M059J (cell line): ENCODE results near the gene DGKI. TPM values are rescaled to one million over a fixed set of nuclear protein-coding genes. Genes with fewer than 3 reads are reported as not detected.

Source experiments
- DNase-seq: peaks from one replicate; pipeline ENCODE4 v3.0.0-alpha.2; 2012; ENCODE audit warnings: low read depth
- total RNA-seq: library from RNA; depleted of rRNA; stranded (reverse); fragments of >200 nt; shearing (Covaris generic); gene quantifications from 2 replicates; pipeline ENCODE4 v1.2.3, GENCODE V29; 2014

Gene DGKI
- total RNA-seq, 1 experiment from 2014 or later = 1.1 TPM

DNA sequence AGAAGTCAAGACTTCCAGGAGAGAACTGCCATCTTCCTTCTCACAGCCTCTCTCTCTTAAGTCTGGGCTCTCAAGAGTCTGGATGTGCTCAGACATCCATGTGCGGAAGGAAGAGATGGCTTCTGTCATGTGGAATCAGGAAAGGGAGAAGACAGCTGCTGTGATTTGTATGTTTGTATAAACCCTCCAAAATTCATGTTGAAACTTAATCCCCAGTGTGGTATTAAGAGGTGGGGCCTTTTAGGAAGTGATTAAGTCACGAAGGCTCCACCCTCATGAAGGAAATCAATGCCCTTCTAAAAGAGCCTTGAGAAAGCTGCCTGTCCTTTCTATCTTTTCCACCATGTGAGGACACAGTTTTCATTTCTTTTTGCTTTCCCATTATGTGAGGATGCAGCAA lies 429.3 kb downstream of the DGKI start:
- no peak for DNase-seq

DNA sequence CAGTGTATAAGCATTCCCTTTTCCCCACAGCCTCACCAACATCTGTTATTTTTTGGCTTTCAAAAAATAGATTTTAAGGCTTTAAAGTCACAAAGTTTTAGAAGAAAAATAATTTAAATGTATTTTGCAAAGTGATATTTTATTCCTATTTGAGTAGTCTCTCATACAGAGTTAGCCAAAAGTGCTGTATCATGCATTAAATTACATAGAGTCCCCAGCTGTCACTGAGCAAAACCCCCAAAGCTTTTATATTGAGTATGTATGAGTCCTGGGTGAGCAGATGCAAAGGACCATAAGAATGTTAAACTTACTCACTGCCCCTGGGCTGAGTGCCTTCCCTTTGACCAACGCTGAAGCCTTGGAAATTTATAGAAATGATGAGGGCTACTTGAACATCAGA lies 432.9 kb downstream of the DGKI start:
- DNase-seq = no peak

DNA sequence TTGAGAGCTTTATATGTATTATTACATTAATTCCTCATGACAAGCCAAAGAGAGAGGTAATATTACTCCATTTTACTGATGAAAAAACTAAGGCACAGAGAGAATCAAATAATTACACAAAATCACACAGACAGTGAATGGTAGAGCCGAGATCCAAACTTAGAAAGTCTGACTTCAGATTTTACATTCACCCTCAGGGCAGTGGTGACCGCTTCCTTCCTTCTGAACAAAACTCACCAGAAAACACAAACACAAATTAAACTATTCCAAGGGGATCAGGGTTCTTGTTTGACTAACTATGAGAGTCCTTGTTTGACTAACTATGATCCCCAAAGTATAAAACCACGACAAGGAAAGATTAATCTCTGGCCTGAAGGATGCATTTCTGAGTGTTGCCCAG lies 435.3 kb downstream of the DGKI start:
- DNase-seq = peak; percentile 50

DNA sequence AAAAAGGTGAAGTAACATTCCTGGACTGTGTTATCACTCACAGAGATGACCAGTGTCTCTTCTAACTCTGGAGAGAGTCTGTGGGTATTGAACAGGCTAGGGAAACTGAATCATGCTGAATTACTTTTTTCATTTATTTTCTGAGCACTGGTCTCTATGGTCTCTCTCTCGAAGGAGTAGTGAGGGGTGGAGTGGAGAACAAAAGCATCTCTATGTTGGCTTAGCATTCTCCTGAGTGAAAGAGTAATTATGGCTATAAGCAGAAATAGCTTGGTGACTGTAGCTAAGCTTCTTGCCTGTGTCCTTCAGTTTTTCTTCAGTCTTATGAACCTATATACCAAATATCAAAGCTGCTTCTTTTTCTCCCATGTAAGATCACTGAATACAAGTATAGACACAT lies 438.6 kb downstream of the DGKI start:
- no peak for DNase-seq

DNA sequence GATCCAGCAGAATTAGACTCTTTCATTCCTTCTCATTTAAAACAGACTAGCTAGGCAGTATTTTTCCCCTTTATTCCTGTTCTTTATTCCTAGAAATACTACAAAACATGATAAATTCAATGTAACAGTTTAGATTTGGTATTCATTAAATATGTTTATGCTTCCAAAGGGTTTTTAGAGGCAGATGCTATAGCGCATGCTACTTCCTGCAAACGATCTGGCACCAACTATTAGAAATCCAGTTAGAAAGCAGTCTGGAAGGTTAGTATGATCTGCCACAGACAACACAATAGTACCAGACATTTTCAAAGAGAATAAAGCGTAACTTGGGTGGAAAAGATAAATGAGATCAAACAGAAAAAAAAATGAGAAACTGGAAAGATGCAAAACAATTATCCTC lies 439.7 kb downstream of the DGKI start:
- no peak for DNase-seq

DNA sequence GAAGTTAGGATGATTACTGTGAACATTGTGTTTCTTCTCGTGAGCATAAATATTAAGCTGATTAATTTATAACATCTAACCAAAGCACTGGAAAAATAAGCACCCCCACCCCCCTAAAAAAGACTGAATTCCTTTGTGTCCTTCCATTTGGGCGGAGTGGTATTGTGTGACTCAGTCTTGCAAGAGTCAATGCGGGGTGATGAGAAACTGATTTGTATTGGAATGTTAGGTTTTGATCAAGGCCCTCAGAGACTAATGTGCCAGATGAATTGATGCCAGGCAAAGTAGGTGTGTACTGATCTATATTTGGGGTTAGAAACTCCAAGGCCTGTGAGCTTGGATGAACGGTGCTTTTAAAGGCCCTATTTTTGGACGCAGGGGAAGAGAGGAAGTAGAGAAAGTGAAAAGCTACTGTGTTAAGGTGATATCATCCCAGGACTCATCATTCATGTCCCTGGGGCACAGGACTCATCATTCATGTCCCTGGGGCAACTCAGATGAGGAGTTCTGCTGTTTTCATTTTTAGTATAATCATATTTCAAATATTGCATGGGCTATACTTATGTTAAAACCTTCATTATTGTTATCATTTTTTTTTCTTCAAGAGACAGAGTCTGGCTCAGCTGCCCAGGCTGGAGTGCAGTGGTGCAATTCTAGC lies 442.0 kb downstream of the DGKI start:
- no peak for DNase-seq

DNA sequence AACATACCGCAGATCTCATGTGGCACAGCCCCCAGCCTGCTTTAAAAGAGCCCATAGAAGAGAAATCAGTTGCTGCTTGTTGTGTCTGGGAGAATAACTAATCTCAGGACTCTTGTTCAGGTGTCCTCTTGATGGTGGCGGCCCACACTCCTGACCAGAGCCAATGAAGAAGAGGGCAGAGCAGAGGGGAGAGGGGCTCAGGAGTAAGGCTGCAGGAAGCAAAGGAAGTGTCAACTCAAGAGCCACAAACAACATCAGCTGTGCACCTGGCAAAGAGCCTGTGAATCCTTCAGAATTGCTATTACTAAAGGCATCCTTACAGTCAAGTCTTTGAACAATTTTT lies 443.4 kb downstream of the DGKI start:
- no peak for DNase-seq

DNA sequence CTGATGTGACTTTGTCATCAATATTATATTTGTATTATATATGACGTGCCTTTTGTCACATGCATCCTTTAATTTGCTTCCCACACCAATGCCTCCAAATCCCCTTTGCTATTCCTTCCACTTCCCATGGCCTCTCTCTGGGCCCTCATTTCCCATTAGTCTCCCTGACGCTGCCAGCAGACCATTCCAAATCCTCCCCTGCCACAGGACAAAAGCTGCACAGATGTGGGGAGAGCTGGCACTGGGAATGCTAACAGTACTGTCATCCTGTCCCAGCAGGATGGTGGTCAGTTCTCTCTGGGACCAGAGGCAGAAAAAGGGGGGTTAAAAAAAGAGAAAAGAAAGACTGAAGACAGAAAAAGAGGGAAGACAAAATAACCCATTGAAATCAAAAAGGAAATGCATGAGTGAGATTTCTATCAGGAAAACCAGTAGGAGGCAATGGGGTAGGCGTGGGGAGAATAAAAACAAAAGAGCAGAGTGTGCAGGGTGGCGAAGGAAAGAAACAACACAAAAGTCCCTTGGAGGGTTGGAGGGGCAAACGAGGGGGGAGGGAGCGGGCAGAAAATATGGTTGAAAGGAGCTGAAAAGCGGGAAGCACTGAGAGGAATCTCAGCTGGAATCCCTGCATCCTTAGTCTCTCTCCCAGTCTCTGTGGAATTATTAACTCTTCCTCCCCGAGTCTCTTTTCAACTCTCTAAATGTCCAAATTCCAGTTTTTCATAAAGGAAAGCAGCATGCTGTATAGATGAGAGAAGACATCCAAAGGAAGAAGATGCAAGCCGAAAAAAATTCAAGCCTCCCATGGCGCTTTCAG lies 444.0 kb downstream of the DGKI start:
- DNase-seq = no peak

DNA sequence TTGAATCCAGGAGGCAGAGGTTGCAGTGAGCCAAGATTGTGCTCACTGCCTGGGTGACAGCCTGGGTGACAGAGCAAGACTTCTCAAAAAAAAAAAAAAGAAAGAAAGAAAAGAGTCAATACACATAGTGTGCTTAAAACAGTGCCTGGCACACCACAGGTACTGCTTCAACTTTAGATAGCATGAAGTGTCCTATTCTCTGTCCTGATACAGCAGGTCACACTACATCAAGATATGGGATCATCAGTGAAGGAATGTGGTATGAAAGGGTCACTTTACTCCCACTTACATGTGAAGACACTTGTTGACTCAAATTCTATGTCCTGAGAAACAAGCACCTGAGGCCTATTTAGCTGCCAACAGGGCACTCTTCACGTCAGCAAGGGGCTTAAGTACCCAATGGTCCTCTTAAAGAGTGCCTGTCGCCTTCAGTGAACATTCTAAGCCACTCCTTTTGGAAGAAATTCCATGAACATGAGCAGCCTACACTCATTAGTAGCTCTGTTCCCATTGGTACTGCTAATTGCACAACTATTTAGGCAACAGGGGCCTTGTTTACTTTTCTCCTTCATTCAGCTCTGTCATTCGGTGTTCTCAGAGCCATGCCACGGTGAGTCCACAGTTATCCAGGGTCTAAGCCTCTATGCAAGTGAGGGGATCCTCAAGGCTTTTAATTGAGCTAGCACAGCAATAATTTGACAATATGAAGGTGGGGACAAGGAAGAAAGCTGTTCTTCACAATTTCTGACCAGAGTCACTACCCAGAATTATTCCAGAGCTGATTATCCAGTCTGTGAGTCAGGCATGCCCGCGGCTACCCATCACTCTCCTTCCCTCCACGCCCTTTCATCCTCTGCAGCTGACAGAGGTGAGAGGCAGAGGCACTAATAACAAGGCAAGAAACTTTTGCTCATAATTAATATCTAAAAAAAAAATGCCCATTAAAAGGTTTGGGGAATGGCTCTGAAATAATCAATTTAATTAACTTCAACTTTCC lies 446.6 kb downstream of the DGKI start:
- peak; percentile 56 for DNase-seq

DNA sequence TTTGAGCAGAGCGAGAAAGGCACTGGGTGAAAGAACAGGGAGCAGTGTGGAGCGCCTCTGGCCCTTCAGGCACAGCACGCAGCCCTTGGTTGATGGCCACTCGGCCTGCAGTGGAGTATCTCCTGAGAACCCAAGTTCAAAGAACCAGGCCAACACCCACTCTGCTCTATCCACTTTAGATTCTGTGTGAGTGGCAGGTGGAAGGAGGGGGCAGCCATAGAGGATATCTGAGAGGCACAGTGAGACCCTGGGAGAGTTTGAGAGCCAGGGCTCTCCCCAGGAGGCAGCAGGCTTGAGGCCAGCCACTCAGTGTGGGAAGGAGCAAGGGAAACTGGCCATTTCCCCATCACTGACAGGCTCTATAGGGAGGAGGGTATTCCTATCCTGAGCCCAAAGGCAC lies 450.7 kb downstream of the DGKI start:
- no peak for DNase-seq

DNA sequence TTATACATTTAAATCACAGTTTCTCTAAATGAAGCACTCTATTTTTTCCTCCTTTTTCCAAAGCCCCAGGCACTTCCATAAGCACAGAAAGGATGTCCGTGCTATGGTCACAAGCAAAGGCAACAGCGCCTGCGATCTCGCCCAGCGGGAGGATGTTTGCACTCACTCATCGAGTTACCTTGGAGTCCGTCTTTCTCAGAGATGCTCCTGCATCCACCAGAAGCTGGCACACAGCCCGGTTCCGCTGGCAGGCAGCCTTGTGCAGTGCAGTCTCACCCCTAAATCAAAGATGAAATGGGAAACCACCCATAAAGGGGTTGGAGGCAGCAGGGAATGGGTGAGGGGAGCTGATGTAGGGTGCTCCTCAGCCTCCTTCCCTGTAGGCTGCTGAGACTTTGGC lies 451.4 kb downstream of the DGKI start:
- no peak for DNase-seq

DNA sequence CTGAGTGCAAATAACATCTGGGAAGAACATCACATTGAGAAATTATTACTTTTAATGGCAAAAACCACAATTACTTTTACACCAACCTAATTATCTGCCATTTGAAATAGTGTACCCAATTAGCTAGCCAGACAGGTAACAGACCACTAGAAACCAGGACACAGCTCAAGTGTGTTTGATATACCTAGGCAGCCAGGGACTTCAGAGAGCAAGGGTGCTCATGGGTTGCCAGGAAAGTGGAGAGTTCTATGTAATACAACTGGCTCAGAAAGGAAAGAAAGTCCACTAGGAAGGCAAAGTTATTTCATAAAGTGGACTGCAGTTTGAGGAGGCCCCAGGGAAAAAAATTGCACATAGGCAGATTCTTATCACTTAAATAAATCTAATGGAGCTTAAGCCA lies 453.2 kb downstream of the DGKI start:
- DNase-seq = no peak

DNA sequence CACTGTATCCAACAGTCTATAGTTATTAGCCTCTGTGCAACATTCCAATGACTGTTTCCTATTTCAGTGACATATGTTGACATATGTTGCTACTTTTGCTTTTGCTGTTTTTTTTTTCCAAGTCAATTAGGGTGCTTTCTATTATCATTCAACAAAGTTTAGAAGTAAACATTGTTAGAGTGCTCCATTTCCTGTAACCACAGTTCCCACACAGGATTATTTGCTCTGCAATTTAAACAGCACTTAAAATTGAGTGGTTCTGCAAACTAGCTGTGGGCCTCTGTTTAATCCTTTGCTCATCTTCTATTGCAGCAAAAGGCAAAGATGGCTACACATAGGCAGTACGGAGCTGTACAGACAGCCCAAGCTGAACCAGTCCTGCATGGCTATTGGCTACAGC lies 456.7 kb downstream of the DGKI start:
- DNase-seq = peak; percentile 6

DNA sequence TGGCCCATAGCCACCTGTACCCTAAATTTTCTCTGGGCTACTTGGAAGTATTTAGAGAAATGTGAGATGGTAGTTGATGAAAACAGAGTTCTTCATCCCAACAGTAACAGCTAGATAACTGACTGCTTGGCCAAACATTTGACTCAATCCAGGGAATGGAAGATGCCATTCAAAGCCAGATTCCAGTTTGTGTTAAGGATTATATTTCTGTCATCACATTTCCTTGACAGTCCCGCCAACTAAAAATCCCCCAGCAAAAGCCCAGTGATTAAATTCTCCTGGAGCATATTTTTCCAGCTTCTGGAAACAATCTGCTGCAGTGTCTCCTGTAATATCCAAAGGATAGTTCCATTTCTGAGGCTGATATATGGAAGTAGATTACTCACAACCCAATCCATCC lies 457.9 kb downstream of the DGKI start:
- DNase-seq = no peak

DNA sequence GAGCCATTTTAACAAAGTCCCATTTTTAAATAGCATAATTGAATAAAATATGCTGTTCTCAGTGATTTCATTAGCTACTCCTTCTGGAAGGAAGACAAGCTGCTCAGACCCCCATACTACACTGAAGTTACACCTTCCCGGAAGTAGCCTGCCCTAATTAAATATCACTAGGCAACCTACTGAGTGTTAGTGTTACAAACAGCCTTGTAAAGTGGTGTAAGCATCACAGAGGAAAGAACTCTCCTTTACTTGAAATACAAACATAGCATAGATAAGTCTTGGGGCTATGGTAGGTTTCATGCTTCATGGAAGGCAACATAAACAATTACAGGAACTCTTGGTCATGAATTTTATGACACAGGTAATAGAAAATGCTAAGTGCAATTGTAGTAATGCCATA lies 459.8 kb downstream of the DGKI start:
- DNase-seq = peak; percentile 53

DNA sequence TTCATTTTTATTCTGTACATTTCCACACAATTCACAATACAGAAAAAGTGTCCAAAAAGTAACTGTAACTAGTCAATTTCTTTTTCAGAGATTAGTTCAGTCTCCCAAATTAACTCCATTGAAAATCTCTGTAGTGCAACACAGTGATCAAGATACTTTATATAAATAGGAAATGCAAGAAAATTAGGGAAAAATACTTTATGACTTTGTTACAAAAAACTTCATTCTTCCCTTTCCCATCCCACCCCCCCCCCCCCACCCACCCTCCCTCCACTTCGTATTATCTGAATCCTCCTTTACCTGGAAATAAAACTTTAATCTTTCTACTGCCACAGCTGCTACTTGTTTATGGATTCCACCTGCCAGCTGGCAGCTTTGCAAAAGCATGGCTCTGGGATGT lies 465.7 kb downstream of the DGKI start:
- no peak for DNase-seq

DNA sequence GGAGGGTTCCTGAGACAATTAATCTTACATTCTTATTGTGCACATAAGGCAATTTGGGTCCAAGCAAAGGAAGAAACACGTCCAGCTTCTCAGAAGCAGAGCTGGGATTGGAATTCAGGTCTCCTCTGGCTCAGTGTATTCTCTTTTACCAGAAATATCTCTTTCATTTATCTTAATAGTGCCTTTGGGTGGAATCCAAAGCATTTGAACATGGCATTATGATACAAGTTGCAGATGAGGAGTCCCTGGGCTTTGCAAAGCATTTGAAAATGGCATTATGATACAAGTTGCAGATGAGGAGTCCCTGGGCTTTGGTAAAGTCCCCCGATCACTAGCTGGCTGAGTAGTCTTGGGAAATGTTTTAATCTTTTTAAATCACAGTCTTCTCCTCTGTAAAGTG lies 473.3 kb downstream of the DGKI start:
- DNase-seq = no peak

DNA sequence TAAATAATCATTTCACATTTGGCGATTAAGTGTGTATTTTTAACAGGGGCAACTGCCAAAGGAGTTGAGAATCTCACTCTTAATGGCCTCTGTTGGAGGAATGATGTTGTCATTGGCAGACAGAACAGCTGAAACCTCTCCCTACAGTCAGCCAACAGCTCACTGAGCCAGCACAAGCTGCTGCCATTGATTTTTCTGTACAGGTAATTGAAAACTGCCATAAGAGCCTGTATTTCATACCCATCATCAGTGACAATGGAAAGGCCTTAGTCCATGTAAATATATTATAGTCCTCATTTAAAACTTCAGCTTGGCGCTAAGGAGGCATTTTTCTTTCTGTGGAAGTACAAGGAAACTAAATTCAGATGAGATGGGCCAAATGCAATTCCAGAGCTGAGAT lies 475.2 kb downstream of the DGKI start:
- no peak for DNase-seq

DNA sequence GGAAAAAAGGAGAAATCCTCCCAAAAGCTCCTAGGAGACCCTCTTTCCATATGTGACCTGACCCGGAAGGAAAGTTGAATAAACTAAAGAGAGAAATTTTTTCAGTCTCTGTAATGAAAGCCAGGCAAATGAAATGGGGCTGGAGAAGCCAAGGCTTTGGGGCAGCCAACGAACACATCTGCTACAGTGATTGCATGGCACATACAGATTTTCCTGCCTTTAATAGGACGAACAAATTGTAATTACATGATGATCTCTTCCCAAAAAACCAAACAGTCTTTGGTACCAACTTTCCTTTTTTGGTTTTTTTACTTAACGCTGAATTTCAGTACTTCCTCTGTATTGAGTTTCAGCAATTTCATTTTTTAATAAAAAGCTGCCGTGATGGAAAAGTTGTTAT lies 479.8 kb downstream of the DGKI start:
- no peak for DNase-seq

DNA sequence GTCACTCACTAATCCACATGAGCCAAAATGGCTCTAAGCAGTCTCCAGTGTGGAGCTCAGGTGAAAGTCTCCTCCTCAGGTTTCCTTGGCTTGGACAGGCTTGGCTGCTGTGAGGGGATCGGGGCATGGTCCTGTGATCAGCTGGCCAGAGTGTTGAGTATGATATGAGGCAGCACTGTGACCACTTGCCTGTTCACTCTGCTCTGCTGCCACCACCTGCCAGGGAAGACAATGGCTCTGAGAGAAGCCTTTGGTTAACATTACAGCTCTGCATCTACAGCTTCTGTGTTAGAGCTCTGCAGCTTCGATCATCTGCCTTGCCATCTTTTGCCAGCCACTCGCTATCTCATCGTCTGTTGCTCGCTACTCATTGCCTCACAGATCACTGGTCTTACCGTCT lies 483.1 kb downstream of the DGKI start:
- no peak for DNase-seq

DNA sequence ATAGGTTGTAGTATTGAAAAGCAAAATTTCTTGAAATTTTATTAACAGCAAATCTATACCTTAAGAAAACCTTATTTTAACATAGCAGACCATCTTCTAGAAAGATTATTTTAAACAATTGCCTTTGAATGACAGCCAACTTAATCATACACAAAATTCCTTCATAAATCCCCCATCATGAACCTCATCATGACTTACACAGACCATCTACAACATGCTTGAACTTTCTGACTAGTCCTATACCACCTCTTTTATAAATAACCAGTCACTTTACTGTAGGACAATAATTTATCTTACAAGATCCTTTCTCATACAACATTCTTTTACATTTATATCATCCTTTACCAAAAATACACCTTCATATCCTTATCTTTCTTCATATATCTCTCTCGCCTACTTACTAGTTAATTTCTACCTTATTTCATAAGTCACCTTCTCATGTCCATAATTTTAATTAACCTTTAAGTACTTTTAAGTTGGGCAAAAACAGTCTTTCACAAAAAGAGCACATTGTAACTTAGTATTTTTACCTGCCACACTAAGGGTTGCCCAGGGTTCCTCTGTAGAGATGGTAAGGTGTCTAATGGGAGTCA lies 486.6 kb downstream of the DGKI start:
- DNase-seq = peak; percentile 21

DNA sequence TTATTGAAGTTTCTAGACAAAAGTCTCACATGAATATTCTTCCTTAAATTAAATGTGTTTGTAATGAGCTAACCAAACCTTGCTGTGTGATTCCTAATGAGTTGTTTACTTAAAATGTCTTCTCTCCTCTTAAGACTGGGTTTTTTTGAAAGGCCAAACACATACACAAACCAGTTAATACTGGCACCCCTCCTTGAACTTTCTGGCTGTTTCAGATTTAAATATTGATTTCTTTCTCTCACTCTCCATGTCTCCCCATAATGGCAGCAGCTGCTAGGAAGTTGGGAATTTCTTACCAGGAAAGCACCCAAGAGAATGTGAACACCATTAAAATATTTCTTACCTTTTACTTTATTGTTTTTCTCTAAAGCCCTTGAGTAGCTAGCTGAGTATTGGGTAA lies 491.8 kb downstream of the DGKI start:
- no peak for DNase-seq
